GM18873 (cell line): Measurements from ENCODE around the gene GAS7.

Source experiments
- ATAC-seq: cut with Tn5 transposase; IDR thresholded peaks from one replicate; pipeline ENCODE4 v1.9.1; 2021; ENCODE audit warnings: mild to moderate bottlenecking, moderate library complexity, moderate number of reproducible peaks; ENCODE audit not compliant: unreplicated experiment, low FRiP score

Gene GAS7

DNA sequence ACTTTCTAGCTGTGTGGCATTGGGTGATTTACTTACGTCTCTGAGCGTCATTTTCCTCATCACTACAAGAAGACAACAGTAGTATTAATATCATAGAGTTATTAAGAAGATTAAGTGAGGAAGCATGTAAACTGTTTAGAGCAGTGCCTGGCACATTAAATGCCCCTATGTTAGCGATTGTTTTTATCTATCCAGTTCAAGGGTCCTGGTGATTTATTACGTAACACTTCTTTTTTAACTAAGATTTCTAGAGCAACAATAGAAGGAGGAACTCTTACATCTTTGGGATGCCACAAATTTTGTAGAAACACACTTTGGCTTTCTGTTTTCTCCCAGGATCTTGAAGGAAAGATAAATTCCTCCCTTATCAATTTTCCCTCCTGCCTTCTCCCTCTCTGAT lies 3.3 kb upstream of the GAS7 start:
- ATAC-seq: no peak

DNA sequence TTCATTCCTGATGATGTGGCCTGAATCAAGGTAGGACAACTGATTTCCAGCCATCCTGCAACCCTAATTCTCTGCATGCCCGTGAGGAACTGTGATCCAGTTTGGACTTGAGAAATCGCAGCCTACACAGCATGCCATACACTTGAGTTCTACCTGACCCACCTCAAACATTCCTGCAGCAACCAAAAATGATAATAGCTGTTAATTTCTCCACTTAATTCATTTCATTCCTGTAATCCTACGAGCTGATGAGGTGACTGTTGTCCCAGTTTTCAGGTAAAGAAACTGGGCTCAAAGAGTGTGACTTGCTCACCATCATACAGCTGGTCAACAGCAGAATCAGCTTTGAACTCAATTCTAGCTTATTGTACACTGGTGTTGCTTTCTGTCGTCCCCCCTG lies 2.2 kb upstream of the GAS7 start:
- ATAC-seq: no peak

DNA sequence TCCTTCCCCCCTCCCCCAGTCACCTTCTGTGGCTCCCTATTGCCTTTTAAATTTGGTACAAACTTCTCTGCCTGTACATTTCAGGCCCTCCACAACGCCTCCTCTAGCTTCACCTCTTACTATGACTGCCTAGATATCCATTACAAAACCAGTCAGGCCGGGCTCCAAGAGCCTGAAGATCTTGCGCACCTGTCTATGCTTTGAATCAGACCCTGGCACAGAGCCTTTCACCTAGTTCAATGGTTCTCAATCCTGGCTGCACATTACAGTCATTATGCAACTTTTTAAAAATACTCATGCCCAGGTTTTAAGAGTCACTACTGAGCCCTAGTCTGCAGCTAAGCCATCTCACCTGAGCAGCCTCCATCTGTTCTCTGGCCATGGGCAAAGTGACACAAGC lies 1.6 kb upstream of the GAS7 start:
- no peak for ATAC-seq

DNA sequence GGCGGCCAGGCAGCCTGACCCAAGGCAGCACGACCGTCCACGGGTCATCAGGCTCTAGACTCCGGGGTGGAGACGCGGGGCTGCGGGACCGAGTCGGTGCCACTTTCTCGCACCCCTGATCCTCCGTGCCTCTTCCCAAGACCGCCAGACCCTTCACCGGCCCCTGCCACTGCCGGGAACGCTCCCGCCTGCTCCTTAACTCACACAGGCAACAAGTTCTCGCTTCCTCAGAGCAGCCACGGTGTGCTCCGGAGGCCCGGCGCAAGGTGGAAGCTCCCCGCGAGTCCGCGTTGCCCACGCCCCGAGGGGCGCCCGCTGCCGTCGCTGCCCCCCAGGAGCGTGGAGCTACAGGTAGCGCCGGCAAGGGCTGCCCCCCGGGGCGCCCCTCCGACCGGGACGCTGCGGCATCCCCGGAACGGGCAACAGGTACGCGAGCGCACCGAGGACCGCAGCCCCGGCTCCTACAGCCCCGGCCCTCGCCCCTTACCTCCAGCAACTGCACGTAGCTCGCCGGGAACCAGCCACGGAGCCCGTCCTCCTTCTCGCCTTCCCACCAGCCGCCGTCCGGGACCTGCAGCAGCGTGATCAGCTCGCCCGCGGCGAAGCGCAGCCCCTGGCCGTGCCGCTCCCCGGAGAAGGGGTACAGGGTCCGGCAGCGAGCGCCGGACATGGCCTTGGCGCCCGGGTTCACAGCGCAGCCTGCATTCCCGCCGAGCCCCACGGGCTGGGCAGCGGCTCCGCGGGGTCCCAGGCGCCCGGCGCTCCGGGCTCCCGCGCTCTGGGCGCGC lies 491 bp downstream of the GAS7 start:
- ATAC-seq: no peak

DNA sequence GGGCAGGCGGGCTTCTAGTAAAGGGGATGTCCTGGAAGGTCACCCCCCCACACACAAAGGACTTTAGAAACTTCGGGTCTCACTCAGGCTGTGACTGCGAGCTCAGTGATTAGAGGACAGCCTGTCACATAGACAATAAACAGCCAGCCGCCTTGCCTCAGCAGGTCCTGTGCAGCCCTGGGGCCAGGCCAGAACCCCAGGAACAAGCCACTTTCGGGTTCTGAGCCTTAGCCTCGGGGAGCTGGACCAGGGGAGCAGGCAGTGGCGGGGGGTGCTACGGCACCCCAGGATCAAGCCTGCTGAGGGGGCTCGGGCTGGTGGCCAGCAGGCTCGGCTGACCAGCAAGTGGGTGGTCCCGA lies 1.1 kb downstream of the GAS7 start:
- no peak for ATAC-seq

DNA sequence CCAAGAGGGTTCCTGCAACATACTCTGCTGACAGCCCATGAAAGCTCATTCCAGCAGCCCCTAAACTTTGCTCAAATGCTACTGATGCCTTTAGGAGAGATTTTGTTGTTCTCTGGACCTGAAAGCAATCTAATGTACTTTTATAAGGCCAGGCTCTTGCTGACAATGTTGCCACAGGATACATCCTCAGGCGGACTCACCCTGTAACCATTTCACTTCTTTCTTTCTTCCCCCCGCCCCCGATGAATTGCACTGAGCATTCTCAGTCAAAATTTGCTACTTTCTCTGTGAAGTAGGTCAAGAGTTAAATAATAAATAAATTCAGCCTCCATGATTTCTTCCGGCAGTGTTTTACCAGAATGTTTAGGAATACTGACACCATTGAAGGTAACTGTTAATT lies 1.5 kb downstream of the GAS7 start:
- ATAC-seq: no peak

DNA sequence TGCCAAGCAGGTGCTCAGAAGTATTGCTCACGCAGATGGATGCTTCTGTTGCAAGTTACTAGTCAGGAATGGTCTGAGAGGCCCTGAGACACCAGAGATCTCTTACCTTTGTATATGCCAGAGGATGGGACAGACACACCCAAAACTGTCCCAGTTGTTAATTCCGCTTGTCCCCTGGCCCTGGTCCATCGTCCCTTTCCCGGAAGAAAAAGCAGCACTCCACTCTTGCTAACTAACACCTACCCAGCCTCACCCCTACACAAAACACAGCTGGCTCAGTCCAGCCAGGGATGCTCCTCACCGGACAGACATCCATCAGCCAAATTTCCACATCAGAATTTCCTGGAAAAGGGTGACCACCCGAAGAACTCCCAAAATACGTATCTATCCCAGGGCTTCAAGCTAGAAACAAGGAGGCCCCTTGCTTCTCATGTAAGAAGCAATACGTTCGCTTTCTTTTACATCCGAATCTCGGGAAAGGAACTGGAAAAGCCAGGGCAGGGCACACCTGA lies 2.0 kb downstream of the GAS7 start:
- ATAC-seq: no peak

DNA sequence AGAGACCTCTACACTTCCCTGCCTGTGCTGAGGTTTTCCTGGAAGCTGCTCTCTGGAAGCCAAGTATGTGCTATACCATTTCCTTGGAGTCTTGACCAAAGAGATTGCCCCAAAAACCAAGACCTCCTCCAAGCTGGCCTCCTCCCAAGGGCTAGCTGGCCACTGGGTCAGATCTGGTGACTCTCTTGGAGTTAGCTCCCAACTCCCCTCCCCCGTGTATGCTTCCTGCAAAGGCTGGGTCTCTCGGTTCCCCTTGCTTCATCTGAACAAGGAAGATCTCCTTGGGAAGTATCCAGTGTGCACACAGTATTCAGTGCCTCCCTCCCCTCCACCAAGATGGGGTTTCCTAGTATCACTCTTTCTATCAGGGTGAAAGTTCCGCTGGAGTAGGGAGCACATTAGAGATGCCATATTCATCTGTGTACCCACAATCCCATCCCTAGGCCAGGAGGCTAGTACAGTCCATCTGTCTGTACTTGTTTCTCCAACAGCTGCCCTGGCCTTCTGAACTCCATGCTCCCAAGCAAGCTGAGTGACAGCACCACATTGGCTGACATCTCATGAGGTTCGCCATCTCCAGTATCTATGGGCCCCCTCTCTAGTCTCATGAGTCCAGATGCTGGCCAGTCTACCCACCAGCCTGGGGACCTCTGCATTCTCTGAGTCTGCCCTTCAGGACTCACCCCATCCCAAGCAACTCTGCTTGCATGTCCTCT lies 3.2 kb downstream of the GAS7 start:
- no peak for ATAC-seq

DNA sequence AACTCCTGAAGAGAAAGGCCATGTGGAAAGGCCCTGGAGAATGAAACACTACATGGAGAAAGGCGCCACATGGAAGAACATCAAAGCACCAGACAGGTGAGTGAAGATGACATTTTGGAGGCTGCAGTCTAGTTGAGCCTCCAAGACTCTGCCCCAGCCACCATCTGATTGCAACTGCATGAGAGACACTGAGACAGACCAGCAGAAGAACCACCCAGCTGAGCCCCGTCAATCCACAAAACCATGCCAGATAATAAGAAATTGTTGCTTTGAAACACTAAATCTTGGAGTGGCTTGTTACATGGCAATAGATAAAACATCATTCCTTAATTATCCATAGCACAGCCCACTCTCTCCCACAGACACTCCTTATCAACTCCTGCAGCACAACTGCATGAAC lies 4.8 kb downstream of the GAS7 start:
- ATAC-seq: no peak

DNA sequence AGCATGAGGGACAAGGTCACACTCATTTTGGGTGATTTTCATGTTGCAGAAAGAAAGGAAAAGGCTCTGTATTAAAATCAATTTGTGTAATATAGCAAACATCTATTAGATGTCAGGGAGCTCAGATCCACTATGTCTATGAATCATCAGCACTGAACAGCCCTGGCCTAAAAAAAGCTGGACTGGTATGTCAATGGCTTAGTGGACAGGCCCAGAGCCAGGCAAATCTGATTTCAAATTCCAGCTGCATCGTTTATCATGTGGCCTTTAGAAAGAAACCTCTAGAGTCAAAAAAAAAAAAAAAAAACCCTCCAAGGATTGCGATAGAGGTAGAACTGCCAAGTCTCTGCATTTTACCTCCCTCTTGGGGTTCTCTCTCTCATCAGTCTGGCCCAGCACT lies 5.4 kb downstream of the GAS7 start:
- ATAC-seq: no peak

DNA sequence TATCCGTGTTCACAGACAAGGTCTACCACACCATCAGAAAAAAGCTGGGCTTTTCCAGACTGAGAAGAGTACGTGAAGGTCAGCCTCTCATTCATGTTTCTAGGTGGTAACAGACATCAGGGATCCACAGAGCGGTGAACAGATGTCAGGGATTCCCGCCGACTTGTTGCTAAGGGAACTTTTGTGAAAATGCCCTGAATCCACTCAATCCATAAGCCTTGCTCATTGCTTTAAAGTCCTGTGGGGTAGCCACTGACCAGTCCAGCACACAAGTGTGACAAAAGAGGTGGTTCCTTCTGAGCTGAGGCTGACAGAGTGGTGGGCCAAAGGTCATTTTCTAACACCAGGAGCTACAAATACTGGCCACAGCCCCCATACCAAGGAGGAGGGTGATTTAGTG lies 5.9 kb downstream of the GAS7 start:
- ATAC-seq: no peak

DNA sequence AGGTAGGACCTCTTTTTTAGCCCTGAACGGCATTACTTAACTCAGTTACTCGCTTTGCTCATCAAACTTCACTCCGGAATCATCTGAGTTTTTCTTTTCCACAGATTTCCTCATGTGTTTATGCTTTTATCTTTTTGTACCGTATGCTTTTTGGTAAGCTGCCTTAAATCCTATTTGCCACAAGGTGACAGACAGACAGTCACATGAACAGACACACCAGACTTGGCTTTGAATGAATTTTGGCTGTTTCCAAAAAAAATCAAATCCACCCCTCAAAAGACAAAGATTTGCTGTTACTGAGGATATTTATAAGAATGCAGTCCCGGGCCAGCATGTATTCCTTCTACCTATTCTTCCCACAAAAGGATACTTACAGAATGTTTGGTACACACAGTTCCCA lies 10.9 kb downstream of the GAS7 start:
- ATAC-seq: no peak

DNA sequence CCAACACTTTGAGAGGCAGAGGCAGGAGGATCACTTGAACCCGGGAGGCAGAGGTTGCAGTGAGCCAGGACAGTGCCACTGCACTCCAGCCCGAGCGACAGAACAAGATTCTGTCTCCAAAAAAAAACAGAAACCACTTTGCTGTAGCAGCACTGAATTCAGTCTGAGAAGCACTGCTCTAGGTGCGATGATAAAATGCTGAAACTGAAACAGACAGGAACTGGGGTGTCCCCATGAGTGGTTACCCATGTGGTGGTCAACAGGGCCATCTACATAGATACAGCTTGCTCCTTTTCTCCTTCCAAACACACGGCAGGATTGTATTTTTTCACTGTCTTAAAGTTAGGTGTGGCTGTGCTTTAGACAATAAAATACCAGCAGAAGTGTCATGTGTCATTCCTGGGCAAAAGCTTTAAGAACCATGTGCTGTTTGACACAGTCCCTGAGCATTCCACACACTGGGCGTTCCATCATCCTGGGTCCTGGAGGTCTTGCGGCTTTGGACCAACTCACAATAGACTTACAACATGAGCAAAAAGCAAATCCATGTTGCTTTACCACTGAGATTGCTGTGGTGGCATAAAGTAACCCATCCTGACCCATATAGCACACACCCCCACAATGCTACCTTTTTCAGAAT lies 11.5 kb downstream of the GAS7 start:
- no peak for ATAC-seq

DNA sequence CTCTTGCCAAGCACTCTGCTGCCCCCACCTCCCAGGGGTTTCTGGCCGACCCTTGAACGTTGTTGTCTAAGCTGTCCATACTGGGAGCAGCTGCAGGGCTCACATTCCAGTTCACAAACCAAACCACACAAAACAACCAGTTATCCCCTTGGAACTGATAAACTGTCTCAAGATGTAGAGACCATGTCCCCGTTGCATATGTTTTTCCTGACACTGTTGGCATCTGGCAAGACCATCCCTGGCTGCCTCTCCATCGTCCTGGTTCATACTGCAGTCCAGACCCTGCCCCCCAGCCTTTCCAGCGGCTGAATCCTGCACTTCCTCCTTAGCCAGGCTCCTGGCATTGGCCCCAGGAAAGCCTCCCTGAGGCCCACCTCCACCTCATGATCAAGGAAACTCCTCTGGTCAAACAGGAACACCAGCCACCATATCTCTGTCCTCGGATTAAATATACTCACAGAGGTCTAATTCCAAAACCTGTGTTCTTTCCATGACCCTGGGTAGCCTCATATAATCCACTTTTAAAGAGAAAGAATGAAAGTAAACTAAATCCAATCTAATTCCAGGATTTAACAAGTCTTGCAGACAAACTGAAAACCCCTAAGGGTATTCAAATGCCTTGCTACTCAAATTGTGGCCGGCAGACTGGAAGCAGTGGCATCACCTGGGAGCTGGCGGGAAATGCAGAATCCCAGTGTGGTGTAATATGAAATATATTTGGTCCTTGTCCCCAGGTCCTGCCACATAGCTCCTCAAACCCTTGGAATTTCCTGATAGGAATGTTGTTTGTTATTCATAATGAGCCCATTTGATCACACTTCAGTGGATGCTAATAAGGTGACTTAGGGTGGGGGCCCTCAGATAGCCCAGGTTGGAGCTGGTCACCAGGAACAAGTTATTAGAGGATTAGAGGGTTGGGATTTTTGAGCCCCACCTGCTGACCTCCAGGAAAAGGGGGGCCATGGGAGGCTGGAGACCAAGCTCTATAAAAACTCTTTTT lies 14.2 kb downstream of the GAS7 start:
- no peak for ATAC-seq

DNA sequence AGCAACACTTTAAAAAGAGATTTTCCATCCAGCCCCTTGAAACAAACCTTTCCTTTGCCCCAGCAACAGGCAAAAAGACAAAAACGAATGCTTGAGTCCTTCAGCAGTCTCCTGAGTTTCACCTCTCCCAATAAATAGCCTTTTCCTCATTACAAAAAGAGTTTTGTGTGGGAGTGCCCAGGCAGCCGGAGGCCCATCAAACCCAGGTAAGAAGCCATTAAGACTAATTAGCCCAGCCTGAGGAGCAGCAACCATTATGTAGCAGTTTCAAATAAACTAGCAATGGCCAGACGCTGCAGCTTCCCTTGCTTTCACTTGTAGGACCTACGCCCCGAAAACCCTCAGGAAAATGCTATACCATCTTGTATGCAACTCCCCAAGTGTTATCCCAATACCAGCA lies 15.6 kb downstream of the GAS7 start:
- ATAC-seq: no peak

DNA sequence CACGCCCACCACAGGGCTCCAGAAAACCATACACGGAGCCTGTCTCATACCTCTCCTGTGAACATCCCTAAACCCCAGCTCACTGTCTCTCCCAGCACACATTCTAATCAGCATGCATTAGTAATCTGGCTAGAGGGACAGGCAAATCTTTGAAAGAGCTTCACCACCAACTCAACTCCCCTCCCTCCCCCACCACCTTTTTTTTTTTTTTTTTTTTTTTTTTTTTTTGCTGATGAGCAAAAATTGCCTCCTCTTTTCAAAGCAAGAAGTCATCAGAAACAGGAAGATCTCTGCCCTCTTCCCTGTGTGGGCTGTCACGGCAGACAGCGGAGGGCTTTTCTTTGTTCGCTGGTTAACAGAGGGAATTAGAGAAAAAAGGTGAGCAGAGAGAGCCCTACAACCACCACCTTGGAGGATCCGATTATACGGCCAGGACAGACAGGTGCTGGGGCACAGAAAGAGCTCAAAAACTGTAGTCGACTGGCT lies 19.9 kb downstream of the GAS7 start:
- ATAC-seq: no peak

DNA sequence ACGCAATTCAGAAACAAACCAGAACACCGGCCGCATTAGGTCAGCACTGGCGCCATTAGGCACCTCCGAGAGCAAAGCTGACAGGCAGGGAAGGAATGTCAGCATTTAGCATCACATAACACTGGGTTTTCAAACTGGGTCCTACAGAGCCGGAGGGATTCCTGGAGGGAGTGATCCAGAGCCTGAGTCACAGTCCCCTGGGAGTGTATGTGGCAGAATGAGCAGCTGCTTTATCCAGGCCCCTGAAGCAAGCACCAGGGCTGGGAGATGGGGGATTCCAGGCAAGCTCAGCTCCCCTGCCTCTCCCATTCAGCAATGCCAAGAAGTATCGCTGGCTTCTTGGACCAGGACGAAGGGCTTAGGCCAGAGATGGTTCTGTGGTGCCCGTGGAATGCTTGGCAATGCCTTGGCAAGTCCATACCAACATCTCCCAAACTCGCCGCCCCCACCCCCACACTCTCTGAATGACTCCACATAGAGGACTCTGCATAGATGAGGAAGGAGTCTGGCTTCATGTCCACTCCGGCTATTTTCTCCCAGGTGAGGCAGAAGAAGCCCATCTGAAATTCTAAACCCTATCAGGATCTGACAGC lies 20.4 kb downstream of the GAS7 start:
- ATAC-seq: no peak

DNA sequence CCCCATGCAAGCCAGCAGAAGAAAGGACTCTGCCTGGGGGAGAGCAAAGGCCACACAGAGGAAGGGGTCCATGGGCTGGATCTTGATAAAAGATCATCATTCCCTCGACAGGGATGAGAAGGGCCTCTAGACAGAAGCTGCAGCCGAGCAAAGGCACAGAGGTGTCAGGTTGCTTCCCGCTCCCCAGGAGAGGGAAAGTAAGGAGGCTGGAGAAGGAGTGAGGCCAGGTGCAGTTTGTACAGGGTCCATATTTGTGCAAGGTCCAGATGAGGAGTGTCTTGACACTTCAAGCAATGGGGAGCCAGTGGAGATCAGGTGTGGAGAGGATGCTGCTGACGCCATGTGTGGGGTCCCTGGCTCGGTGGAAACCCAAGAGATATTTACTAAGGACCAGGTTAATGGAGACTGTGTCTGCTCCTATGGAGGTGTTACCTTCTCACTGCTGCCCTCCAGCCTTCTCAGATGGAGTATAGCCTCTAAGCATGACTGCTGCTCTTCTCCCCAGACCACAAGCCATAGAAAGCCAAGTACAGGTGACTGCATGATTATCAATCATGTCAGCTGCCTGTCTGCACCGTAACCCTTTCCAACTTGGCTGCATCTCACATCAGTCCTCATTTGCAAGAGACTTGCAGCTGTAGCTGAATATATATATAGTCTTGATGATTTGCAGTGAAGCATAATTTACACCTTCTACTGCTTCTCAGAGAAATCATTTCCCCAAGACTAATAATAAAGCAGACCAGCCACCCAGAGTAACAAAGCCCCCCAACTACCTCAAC lies 21.1 kb downstream of the GAS7 start:
- no peak for ATAC-seq

DNA sequence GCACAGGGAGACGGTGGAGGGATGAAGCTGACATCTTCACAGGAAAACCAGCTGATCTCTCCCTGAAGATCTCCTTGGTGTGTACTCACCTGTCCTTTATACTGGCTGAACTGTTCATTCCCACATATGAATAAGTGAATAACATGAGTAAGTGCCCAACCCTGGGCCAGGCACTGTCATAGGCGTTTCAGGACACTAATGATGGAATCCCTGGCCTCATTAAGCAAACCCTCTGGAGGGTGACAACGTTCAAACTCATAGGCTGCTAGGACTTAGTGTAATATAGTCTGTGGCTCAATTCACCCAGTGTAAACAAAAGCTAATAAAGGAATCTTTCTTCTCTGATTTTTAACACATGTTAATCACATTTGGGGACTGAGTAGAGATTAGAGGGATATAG lies 24.5 kb downstream of the GAS7 start:
- ATAC-seq: no peak
